COLO829 (cell line): ENCODE data around the gene NRXN2.
A peak's percentile ranks its signal among the peaks of the same experiment; 100 is the strongest.

Experiments
- DNase-seq: peaks from one replicate; pipeline ENCODE4 v3.0.0; 2012; ENCODE audit warnings: low spot score

The NRXN2 gene

DNA sequence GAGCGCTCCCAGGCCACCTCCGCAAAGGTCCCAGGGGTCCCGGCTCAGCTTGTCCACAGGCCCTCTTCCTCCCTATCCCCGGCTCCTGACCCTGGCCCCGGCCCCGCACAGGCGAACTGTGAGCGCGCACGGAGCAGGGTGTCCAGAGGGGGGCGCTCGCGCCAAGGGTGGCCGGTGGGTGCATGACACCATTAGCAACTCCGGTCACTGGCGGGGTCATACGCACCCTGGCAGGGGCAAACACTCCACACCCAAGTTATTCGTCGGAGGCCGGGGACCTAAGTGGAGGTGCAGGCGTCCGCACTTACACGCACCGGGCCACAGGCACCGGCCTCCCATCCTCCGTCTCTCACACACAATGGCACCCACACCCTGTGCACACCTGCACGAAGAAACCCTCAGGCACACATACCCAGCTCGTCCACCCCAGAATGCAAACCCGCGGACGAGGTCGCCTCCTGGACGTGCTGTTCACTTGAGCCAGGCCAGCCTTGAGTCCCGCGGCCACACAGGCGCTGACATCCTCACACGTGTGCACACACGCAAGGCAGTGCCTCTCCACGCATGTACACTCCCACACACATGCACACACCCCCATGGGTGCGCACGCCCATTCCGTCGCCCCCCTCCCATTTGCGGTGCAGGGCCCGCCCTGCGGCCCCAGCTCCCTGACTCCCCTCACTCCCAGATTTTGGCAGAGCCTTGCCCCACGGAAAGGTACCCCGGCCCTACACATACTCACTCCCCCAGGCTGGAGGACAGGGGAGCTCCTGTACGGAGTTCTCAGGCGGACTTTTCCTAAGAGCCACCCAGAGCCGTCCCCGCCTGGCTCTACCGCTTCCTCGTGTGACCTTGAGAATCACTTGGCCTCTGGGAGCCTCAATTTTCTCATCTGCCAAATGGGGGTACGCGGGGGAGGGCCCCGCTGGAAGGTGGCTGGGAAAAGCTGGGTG is 20.9 kb upstream of the NRXN2 start, which contains the start of gene RASGRP2:
Gene RASGRP2 (minus strand): TSS at position 552 of the 953 bp plus-strand sequence. CDS start 1,276 bp downstream, outside the sequence.
- DNase-seq, result no peak

- peak; percentile 71 for DNase-seq
Measured at GRCh38 chr11:64742889-64743590, 20.0 kb upstream of the NRXN2 start.

DNA sequence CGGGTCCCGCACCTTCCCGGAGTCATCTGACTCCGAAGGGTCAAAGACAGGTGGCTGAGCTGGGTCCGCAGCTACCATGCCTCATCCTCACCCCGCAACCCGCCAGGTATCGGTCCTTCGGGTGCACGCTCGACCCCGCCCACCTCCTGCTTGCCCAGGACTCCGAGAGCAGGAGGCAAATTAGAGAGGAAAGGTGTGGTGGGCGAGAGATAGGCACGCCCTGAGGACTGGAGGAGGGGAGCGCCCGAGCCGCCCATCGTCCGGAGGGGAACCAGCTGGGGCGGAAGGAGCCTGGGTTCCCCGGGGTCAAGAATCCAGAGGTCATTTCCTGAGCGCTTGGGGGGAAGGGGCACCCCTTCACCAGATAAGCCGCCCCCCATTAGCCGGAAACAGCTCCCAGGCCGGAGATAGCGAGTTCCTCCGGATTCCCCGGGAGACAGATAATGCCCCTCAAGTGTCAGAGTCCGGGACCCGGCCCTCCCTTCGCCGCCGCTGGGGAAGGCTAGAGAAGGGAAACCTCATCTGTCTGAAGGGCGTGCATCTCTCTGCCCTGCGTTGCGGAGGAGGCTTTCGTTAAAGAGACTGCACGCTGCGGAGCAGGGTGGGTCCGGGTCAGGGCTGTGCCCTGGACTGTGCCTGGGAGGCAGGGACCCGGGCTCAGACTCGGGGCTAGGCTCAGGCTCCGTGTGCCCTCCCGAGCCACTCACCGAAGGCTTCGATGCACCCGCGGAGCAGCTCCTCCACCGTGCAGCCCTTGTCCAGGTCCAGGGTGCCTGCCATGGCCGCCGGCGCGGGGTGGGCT is 19.3 kb upstream of the NRXN2 start:
- no peak for DNase-seq

DNA sequence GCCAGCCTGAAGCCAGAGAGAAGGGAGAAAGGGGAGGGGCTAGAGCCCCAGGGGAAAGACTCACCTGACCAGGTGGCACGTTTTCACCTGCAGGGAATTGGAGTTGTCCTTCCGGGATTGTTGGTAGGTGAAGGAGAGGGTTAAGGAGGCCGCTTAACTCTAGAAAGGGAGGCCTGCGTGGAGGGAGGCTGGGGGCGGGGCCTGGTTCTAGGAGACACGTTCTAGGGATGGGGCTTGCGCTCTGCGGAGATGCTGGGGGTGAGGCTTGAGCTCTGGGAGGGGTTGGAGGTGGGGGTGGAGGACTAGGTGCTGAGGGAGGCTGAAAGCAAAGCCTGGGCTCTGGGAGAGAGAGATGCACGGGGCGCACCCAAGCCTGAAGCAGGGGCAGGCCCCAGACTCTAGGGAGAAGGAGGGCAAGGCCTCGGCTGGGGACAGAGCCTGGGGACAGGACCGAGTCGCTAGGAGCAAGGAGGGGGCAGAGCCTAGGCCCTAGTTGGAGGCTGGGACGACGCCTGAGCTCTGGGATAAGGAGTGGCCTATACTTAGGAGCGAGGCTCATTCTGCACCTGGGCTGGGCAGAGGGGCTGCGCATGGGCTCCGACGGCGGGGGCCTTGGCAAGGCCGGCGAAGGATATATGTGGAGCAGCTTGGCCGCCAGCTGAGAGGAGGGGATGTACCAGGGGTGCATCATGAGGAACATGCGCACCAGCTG is 18.5 kb upstream of the NRXN2 start:
- DNase-seq, result no peak

GRCh38 chr11:64739871-64740270 is 16.9 kb upstream of the NRXN2 start:
- DNase-seq, result no peak

GRCh38 chr11:64736654-64737053 is 13.7 kb upstream of the NRXN2 start:
- no peak for DNase-seq

GRCh38 chr11:64735725-64736259 is 12.8 kb upstream of the NRXN2 start:
- no peak for DNase-seq

DNA sequence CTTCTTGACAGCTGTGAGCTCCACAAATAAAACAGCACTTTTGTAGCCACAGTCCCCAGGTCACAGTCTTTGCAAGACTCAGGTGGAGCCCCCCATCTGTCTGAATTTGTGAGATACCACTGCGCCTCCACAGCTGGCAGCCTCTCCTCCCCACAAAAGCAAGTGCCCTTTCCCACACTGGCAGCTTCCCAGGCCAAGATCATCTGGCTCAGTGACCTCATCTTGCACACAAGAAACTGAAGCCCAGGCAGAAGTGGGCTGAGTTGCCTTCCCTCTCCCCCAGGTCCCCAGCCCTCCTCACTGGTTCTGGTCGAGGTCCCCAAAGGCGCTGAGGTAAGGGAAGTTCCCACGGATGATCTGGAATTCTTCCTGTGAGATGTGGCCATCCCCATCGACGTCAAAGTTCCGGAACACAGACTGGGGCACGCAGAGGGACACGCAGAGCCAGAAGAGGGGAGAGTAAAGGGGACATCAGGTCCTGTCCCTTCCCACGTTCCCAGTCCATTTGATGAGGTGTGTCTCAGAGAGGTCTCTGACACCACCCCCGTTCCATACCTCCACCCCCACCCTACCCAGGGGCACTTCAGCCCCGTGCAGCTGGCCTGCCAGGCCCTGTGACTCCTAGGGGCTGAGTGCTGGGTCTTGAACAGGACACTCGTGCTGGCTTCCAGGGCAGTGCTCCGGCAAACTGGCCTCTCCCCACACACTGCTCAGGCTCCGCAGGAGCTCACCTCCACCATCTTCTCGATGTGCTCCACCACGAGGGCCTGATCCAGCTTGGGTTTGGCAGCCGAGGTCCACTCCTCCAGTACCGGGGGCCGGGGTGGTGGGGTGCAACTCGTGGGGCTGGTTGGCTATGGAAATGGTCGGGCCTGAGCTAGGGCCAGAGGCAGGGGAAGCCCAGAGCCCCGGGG is 12.1 kb upstream of the NRXN2 start:
- DNase-seq, result no peak

DNA sequence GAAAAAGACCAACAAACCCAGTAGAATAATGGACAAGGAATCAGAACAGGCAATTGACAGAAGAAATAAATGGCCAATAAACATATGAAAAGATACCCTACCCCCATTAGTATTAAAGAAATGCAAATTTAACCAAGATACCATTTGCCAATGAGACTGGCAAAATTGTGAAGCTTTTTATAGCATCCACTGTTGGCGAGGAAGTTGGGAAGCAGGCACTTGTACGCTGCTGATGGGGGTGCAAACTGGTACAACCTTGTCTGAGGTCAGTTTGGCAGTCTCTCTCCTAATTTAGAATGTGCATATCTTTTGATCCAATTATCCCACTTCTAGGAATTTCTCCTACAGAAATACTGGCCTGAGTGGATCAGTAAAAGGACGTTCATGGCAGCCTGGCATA is 8.6 kb upstream of the NRXN2 start:
- no peak for DNase-seq

DNA sequence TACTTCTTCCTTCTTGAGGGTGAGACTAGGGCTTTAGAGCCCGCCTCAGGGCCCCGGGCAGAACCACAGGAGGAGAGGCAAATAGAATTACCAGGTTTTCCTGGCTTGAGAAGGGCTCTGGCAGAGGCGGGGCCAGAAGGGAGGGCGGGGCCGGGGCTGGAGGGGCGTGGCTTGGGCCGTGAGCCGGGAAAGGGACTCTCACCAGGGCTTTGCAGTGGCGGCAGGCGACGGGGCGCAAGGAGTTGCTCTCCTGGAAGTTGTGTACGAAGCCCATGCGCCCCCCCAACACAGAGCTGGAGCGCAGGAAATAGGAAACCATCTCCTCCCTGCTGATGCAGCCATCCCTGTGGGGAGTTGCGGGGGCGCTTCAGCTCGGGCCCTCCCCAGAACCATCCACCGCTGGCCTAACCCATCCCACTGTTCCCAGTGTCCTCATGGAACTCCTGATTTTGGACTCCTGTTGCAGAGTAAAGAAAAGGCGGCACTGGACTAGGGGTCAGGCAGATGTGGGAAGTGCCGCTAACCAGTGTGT is 6.9 kb upstream of the NRXN2 start:
- no peak for DNase-seq

DNA sequence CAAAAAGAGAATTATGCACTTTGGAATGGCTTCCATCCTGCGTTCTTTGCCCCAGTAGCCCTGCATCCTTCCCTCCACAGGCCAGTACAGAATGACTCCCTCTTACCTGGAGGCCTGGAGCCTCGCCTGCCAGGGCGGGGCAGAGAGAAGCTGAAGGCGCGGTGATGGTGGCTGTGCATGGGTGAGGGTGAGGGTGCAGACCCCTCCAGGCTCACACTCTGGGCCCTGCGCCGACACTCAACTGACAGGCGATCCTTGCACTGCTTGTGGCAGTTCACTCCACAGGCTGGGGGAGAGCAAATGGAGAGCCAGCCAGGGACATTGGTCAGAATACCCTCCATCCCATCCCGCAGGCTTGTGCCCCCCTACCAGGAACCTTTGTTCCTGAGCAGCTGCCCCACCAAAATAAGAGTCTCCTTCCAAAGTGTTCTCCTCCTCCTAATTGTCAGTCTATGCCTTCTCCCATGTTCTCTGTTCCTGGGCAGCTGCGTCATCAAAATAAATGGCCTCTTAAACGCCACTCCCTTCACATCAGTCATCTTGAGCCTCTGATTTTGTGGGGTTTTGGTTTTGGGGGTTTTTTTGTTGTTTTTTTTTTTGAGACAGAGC is 5.9 kb upstream of the NRXN2 start:
- no peak for DNase-seq

DNA sequence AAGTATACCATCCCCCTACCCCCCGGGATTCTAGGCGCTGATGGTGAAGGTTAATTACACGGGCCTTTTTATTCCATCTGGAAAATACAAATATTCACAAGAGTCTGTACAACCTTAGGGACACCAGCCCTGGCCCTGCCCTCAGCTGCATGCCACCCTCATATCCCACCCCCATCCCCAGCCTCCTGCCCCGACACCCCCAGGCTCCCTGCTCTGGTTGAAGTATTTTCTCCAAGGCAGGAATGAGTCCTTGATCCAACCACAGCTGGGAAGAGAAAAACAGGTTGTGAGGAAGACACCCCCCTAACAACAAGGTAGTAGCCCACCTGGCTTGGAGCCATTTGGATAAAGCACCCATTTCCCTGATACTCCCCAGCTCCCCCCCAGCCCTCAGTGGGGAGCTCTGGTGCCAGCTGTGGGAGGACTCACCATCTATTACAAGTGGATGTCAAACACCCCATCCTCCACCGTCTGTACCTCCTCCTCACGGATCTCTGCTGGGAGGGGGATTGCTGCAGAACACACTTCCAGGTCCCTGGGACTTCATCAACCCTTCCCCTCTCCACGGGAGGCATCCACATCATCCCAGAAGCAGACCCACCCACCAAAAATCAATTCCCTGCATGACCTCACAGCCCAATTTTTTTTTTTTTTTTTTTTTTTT is 4.0 kb upstream of the NRXN2 start:
- no peak for DNase-seq

GRCh38 chr11:64726211-64726641 is 3.2 kb upstream of the NRXN2 start:
- DNase-seq, result no peak

GRCh38 chr11:64724863-64725532 is 2.0 kb upstream of the NRXN2 start:
- DNase-seq, result no peak

DNA sequence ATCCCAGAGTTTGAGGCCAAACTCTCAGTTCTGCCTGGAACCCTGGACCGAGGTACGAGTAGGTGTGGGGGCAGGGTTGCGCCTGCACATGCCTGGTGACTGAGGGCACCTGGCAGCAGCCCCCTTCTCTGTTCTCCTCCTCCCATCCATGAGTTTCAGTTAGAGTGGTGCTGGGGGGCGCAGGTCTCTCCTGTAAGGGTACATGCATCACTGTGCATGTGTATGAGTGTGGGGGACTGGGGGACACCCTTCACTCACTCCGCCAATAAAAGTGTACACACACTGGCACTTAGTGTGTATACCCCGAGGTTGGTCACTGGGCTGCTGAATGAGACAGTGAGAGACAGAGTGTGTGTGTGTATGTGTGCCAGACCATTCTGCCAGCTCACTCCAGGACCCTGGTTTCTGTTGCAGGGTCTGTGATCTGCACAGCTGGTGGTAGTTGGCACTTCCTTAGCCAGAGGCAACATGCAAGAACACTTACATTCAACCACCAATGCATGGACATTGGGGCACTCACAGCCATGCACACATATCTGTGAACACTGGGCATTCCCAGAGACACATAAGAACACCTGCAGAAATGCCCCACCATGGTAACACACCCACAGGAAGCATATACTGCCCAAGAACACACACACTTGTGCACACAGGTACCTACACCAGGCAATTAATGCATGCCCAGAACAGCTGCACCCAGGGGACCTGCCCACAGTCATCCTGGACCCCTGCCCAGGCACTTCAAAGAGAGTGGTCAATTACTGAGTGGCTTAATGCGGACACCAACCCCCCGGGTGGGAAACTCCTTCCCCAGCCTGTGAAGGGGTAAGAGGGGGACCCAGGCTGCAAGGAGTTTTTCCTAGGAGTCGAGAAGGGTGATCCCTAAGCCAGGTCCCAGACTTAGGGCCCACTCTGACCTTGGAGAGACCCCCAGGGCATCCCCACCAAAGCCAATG is 1.2 kb upstream of the NRXN2 start:
- no peak for DNase-seq

- DNase-seq, result no peak
Measured at GRCh38 chr11:64722141-64723065, 594 bp downstream of the NRXN2 start.
